Adrenal gland (tissue), 5 donors: ENCODE data around the gene LPO.

ENCODE experiments used
- CTCF ChIP-seq, 6 experiments: fragments of 450-650 bp in 4 of 6; fragments of 200-600 bp in 2 of 6; sonication (generic) in 1 of 6; IDR thresholded peaks; 1 replicate in 5 of 6; 2 replicates in 1 of 6; pipeline versions ENCODE4 v1.5.1 to v1.8.0; 2016 to 2021; ENCODE audit warnings: antibody characterized with exemption in 6 of 6, mild to moderate bottlenecking in 2 of 6, moderate library complexity in 1 of 6
- POLR2A ChIP-seq, 2 donors: fragments of 450-650 bp; IDR thresholded peaks; one replicate each; pipeline ENCODE4 v1.6.1; 2017; ENCODE audit warnings: antibody characterized with exemption in 2 of 2, mild to moderate bottlenecking in 2 of 2, moderate library complexity in 1 of 2
- donor health status: DM: no; HTN: no; CAD: no.

GRCh38 chr17:58291246-58291645 is 52.9 kb downstream of the LPO start:
- TF ChIP-seq CTCF (IDR thresholded peaks at IDR 0.05) (no peak), POLR2A (IDR thresholded peaks at IDR 0.05) (no peak)
